Mucosa of descending colon (tissue), 3 donors: Measurements from ENCODE around the gene GAGE12E. TPM values are rescaled to one million over a fixed set of nuclear protein-coding genes. Genes with fewer than 3 reads are reported as not detected.

Experiments used
- total RNA-seq, 3 donors: library from RNA; stranded (reverse); fragmentation: NEBNext Ultra II Directional in 2 of 3; extraction: Animal tissue kit (Norgen Biotek cat#: 25700) in 2 of 3; gene quantifications; one replicate each; pipeline versions ENCODE4 v1.2.1 to v1.2.4, GENCODE V29; 2021 to 2023
- donor health status: DM: no; HTN: no; CAD: no; lungs with moderate emphysema.
- donor health status: DM: no; HTN: no; CAD: no.
- donor health status: DM: no; HTN: yes; CAD: no.

GAGE12E gene
- total RNA-seq, 3 donors from 2014 or later, result not detected

Other genes with a start within 250 kb of the GAGE12E start
- gene GAGE10, start 247.6 kb upstream of the GAGE12E start, total RNA-seq, result not detected
- not detected for gene GAGE12J, start 229.3 kb upstream of the GAGE12E start, total RNA-seq
- gene GAGE13, start 219.7 kb upstream of the GAGE12E start, total RNA-seq, result not detected
- not detected for gene GAGE12C, start 19.1 kb upstream of the GAGE12E start, total RNA-seq
- gene GAGE12D, start 9.6 kb upstream of the GAGE12E start, total RNA-seq, result not detected
- gene GAGE12F, start 9.6 kb downstream of the GAGE12E start, total RNA-seq, result not detected
- gene GAGE12G, start 19.1 kb downstream of the GAGE12E start, total RNA-seq, result not detected
- not detected for gene GAGE12H, start 28.7 kb downstream of the GAGE12E start, total RNA-seq
- not detected for gene GAGE2A, start 38.2 kb downstream of the GAGE12E start, total RNA-seq
- not detected for gene GAGE1, start 47.7 kb downstream of the GAGE12E start, total RNA-seq
- gene PAGE1, start 144.7 kb downstream of the GAGE12E start, total RNA-seq, result not detected